Measurements from ENCODE around the gene PJA1.

PJA1 gene

GRCh38 chrX:69142788-69143469, 22.3 kb downstream of the PJA1 start:
- peak; percentile 14 for DNase-seq

GRCh38 chrX:69140837-69141236, 24.4 kb downstream of the PJA1 start:
- DNase-seq, result no peak

- DNase-seq, result no peak
Observed at GRCh38 chrX:69139516-69139915, 25.7 kb downstream of the PJA1 start.

GRCh38 chrX:69138512-69138911, 26.7 kb downstream of the PJA1 start:
- DNase-seq, result no peak

- DNase-seq, result no peak
Observed at GRCh38 chrX:69138118-69138390, 27.2 kb downstream of the PJA1 start.

- DNase-seq, result peak; percentile 58
Observed at GRCh38 chrX:69137371-69138117, 27.7 kb downstream of the PJA1 start.

GRCh38 chrX:69136546-69137331, 28.5 kb downstream of the PJA1 start:
- DNase-seq, result peak; percentile 23

- DNase-seq, result peak; percentile 64
Observed at GRCh38 chrX:69133921-69134542, 31.2 kb downstream of the PJA1 start.

GRCh38 chrX:69131886-69132285, 33.4 kb downstream of the PJA1 start:
- DNase-seq, result no peak

GRCh38 chrX:69130439-69130838, 34.8 kb downstream of the PJA1 start:
- no peak for DNase-seq

- peak; percentile 28 for DNase-seq
Observed at GRCh38 chrX:69128588-69128987, 36.7 kb downstream of the PJA1 start.

GRCh38 chrX:69127466-69127865, 37.8 kb downstream of the PJA1 start:
- no peak for DNase-seq

GRCh38 chrX:69126642-69127041, 38.6 kb downstream of the PJA1 start:
- no peak for DNase-seq

- DNase-seq, result no peak
Observed at GRCh38 chrX:69125094-69125493, 40.2 kb downstream of the PJA1 start.

GRCh38 chrX:69124108-69124507, 41.1 kb downstream of the PJA1 start:
- DNase-seq, result peak; percentile 60

- DNase-seq, result no peak
Observed at GRCh38 chrX:69123481-69123880, 41.8 kb downstream of the PJA1 start.

GRCh38 chrX:69121321-69122000, 43.8 kb downstream of the PJA1 start:
- DNase-seq, result no peak

GRCh38 chrX:69120476-69120875, 44.8 kb downstream of the PJA1 start:
- no peak for DNase-seq

- DNase-seq, result no peak
Observed at GRCh38 chrX:69119122-69119521, 46.1 kb downstream of the PJA1 start.

- DNase-seq, result no peak
Observed at GRCh38 chrX:69117876-69118526, 47.3 kb downstream of the PJA1 start.

GRCh38 chrX:69116077-69116476, 49.2 kb downstream of the PJA1 start:
- no peak for DNase-seq

GRCh38 chrX:69113723-69114122, 51.5 kb downstream of the PJA1 start:
- no peak for DNase-seq

Data from fibroblast of skin of right biceps (primary cell).